NCI-H2107 treated with DMSO at 0.1 percent for 48 hours (cell line): ENCODE results near the gene PHLDB3.
A peak's percentile ranks its signal among the peaks of the same experiment; 100 is the strongest.
"Not testable (repeated sequence)": the region's sequence is repeated elsewhere in the genome, so short reads cannot be mapped to it uniquely, and the experiment has no call there.

ENCODE experiments used
- DNase-seq: peaks from one replicate; lab custom pipeline; 2025; ENCODE audit not compliant: unreplicated experiment; lab: John Stamatoyannopoulos, UW

Gene PHLDB3

GRCh38 chr19:43504426-43505185 is at the start of gene PHLDB3:
TSS of gene PHLDB3 (minus strand) at chr19:43504746. CDS start at chr19:43504118, 628 bp downstream.
- no peak for DNase-seq

DNA sequence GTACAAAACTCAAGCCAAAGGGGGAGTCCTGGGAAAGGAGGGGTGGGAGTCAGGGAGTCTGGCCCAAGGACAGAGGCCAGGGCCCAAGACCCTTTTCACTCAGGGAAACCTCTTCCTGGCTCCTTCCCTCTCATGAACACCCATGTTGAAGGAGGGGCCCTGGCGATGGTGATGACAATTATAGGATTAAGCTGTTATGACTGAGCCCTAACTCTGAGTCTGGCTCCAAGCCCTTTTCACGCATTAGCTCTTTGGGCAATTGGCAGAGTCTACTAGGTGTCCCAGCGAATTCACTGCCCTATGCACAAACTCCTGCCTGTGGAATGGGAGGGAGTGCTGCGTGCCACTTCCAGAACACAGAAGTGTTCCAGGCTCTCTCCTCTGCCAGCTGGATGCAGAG is 49.1 kb upstream of the PHLDB3 start:
- DNase-seq: no peak

- no peak for DNase-seq
Measured at GRCh38 chr19:43552616-43553015, 48.1 kb upstream of the PHLDB3 start.

GRCh38 chr19:43552198-43552450 is 47.6 kb upstream of the PHLDB3 start:
- DNase-seq: no peak

GRCh38 chr19:43551399-43552197 is 47.1 kb upstream of the PHLDB3 start:
- DNase-seq: no peak

DNA sequence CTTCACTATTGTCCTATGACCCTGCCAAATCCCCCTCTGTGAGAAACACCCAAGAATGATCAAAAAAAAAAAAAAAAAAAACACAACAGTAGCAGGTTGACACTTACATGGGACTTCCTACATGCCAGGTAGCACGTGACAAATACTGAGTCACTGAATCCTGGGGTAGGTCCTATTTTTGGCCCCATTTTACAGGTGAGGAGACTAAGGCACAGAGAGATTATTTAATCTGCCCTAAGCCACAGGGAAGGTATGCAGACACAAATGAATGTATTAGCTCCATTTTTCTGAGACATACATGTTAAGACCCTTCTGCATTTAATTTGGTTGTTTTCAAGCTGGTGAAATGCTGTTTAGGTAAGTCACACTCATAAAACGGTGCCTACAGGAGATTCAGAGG is 44.2 kb upstream of the PHLDB3 start:
- DNase-seq: no peak

DNA sequence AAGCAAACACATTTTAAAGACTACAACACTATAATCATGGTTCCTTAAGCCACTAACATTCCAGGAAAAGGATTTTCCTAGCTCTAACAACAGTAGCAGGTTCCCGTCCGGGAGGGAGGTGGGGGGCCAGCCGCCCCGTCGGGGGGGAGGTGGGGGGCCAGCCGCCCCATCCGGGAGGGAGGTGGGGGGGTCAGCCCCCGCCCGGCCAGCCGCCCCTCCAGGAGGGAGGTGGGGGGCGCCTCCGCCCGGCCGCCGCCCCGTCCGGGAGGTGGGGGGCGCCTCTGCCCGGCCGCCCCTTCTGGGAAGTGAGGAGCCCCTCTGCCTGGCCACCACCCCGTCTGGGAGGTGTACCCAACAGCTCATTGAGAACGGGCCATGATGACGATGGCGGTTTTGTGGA is 43.4 kb upstream of the PHLDB3 start:
- DNase-seq: not testable (repeated sequence)

- no peak for DNase-seq
Measured at GRCh38 chr19:43546581-43546980, 42.0 kb upstream of the PHLDB3 start.

GRCh38 chr19:43545981-43546380 is 41.4 kb upstream of the PHLDB3 start:
- DNase-seq: no peak

DNA sequence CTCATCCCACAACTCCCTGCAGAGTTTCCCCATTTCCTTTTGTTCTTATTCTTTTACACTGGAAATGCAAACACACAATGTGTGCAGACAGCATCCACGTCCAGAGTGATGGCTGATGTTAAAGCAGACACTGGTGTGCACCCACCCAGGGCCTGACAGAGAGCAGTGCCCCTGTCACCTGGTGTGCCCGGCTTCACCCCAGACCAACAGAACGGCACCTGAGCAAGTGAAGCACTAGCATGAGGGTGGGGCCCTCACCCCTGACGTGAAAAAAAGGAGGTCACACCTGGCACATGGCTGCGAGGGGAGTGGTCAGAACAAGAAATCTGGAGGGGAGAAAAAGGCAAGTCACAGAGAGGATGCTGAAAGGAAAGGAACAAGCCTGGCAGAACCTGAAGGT is 40.7 kb upstream of the PHLDB3 start:
- no peak for DNase-seq

GRCh38 chr19:43544077-43544476 is 39.5 kb upstream of the PHLDB3 start:
- DNase-seq: no peak

- no peak for DNase-seq
Measured at GRCh38 chr19:43541920-43542650, 37.5 kb upstream of the PHLDB3 start.

GRCh38 chr19:43540381-43540780 is 35.8 kb upstream of the PHLDB3 start:
- no peak for DNase-seq

- DNase-seq: no peak
Measured at GRCh38 chr19:43538922-43539321, 34.4 kb upstream of the PHLDB3 start.

DNA sequence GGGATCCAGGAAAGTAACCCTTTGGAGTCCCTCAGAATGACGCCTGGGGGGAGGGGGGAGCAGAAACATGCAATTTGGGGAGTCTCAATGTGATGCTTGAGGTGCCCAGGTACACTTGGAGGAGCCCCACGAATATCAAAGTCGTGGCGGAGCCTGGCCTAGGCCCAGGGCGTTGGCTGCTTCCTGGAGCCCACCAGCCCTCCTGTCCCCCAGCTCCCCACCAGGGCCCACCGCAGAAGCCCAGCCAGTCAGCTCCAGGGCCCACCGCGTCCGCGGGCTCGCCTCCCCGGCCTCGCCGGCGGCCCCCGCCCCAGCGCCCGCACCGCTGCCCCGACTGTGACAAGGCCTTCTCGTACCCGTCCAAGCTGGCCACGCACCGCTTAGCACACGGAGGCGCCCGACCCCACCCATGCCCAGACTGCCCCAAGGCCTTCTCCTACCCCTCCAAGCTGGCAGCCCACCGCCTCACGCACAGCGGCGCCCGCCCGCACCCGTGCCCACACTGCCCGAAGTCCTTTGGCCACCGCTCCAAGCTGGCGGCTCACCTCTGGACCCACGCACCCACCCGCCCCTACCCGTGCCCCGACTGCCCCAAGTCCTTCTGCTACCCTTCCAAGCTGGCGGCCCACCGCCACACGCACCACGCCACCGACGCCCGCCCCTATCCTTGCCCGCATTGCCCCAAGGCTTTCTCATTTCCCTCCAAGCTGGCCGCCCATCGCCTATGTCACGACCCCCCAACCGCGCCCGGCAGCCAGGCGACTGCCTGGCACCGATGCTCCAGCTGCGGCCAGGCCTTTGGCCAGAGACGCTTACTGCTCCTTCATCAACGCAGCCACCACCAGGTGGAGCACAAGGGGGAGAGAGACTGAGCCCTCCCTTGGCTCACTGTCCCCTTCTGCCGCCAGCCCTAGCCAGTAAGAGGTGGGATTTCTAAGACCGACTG is 30.5 kb upstream of the PHLDB3 start:
- DNase-seq: no peak

DNA sequence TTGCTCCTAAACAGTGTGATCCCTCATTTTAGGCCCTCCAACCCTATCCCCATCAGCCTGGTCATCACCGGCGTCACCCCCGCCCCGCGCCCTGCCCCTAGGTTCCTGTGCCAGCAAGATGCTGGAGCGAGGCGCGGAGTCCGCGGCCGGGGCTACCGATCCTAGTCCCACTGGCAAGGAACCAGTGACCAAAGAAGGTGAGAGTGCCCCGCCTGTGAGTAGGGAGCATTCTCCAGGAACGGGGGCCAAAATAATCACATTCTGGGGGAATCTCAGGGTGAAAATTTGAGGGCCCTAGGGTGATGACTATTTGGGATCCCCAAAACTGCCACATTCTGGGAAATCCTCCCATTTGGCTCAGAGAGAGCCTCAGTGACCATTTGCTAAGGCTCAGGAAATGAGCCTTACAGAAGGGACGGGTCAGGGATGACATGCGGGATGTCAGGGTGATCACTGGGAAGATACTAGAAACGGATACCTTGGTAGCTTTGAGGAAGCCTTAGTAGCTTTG is 29.8 kb upstream of the PHLDB3 start:
- no peak for DNase-seq

DNA sequence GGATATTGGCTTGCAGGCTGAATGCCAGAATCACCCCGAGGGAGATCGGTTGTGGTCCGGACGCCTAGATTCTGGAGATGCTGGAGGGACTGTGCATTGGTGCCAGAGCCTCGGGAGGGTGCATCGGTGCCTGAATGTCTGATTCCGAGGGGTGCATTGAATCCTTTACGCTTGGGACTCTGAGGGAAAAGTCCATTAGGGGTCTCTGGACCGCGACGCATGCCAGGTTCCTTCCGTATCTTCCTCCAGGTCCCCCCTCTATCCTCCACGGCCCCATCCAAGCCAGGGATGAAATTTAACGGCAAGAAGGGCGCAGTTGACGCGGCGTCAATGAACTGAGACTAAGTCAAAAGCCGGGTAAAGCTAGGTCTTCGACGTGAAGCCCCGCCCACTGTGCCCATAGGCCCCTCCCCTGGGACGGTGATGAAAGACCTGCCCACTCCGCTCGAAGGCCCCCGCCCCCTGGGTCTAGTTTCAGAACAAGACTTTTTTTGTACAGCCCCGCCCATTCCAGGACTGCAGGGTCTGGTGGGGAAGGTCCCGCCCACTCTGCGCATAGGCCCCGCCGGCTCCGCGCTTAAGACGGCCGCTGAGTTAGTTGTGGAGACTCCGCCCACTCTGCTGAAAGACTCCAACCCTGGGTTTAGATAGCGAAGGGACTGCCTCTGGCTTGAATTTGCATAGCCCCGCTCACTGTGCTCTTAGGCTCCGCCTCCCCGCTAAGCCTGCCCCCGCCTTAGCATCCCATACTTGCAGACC is 29.2 kb upstream of the PHLDB3 start:
- DNase-seq: peak; percentile 63

GRCh38 chr19:43532962-43533545 is 28.5 kb upstream of the PHLDB3 start, which contains the start of gene ZNF575:
TSS of gene ZNF575 (plus strand) at chr19:43533188. CDS start at chr19:43534423, 1,235 bp downstream.
- DNase-seq: peak; percentile 57

DNA sequence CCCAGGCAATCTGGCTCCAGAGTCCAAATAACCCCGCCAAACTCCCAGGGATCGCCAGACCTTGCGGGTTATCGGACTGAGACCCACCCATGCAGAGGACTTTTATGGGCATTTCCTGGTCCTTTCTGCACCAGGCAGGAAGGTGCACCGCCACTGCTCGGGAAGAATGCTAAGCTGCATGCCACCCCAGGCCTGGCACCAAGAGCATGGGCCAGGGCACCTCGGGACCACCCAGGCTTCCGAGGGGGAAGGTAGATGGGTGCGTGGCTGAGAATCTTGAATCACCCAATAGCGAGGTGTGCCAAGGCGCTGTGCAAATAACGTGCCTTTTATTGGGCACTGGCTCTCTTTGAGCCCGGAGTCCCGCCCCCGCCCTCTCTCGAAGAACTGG is 28.0 kb upstream of the PHLDB3 start:
- no peak for DNase-seq
